Stimulated activated effector memory CD8-positive, alpha-beta T cell treated with anti-CD3 and anti-CD28 coated beads, Interleukin-12 subunit alpha, Interleukin-12 subunit beta, amount 100 ng/mL, for 72 hours (primary cell): ENCODE data around the gene BRSK2.
A peak's percentile ranks its signal among the peaks of the same experiment; 100 is the strongest.

Source experiments
- ATAC-seq: fragments of 150-1000 bp; cut with Tn5 transposase; 2 replicates; pipeline ENCODE4 v1.10.0; 2021
- DNase-seq, 2 donors: peaks; one replicate each; pipeline ENCODE4 v3.0.0; 2021 to 2022; ENCODE audit warnings: low spot score in 2 of 2
- H3K27ac Mint-ChIP-seq: one replicate; pipeline ENCODE4 v1.8.0; 2022; ENCODE audit warnings: mild to moderate bottlenecking, mixed read lengths
- H3K36me3 Mint-ChIP-seq: one replicate; pipeline ENCODE4 v1.8.0; 2022; ENCODE audit warnings: mild to moderate bottlenecking, mixed read lengths
- H3K4me1 Mint-ChIP-seq: one replicate; pipeline ENCODE4 v1.8.0; 2022; ENCODE audit warnings: mixed read lengths
- H3K4me3 Mint-ChIP-seq: one replicate; pipeline ENCODE4 v1.8.0; 2022; ENCODE audit warnings: mild to moderate bottlenecking, mixed read lengths
- H3K9me3 Mint-ChIP-seq: one replicate; pipeline ENCODE4 v1.8.0; 2022; ENCODE audit warnings: mixed read lengths

The BRSK2 gene

GRCh38 chr11:1449490-1450243, 59.9 kb downstream of the BRSK2 start:
- Mint-ChIP-seq H3K9me3 (no peaks in the 10 kb centered on the region), H3K36me3 (peaks cover 5% of the 10 kb centered on the region), H3K4me1 (no peaks in the 10 kb centered on the region), H3K4me3 (no peak overlapping the region), H3K27ac (no peak overlapping the region)
- ATAC-seq (no peak), DNase-seq (no peak)

GRCh38 chr11:1450344-1450875, 60.7 kb downstream of the BRSK2 start:
- Mint-ChIP-seq H3K27ac (no peak overlapping the region), H3K36me3 (peaks cover 5% of the 10 kb centered on the region), H3K4me3 (no peak overlapping the region), H3K4me1 (no peaks in the 10 kb centered on the region), H3K9me3 (no peaks in the 10 kb centered on the region)
- DNase-seq (no peak), ATAC-seq (no peak)

- no peak for ATAC-seq
- no peak for DNase-seq
- no peaks in the 10 kb centered on the region for H3K9me3 Mint-ChIP-seq
- H3K36me3 Mint-ChIP-seq = peaks cover 5% of the 10 kb centered on the region
- no peak overlapping the region for H3K4me3 Mint-ChIP-seq
- no peaks in the 10 kb centered on the region for H3K4me1 Mint-ChIP-seq
- H3K27ac Mint-ChIP-seq = no peak overlapping the region
Measured at GRCh38 chr11:1450949-1451710, 61.4 kb downstream of the BRSK2 start.

GRCh38 chr11:1451781-1452470, 62.2 kb downstream of the BRSK2 start:
- Mint-ChIP-seq H3K4me3 (no peak overlapping the region), H3K36me3 (peaks cover 5% of the 10 kb centered on the region), H3K4me1 (no peaks in the 10 kb centered on the region), H3K9me3 (no peaks in the 10 kb centered on the region), H3K27ac (no peak overlapping the region)
- DNase-seq (no peak), ATAC-seq (no peak)

GRCh38 chr11:1452744-1453143, 63.0 kb downstream of the BRSK2 start:
- peaks cover 5% of the 10 kb centered on the region for H3K36me3 Mint-ChIP-seq
- DNase-seq = no peak
- no peak overlapping the region for H3K4me3 Mint-ChIP-seq
- no peak overlapping the region for H3K27ac Mint-ChIP-seq
- no peak for ATAC-seq
- no peaks in the 10 kb centered on the region for H3K9me3 Mint-ChIP-seq
- H3K4me1 Mint-ChIP-seq = no peaks in the 10 kb centered on the region

GRCh38 chr11:1453611-1454034, 63.9 kb downstream of the BRSK2 start:
- H3K27ac Mint-ChIP-seq = no peak overlapping the region
- no peaks in the 10 kb centered on the region for H3K9me3 Mint-ChIP-seq
- no peaks in the 10 kb centered on the region for H3K4me1 Mint-ChIP-seq
- peaks cover 5% of the 10 kb centered on the region for H3K36me3 Mint-ChIP-seq
- DNase-seq (peak in 1 of 2 donors; percentile 18), ATAC-seq (peak; percentile 75)
- H3K4me3 Mint-ChIP-seq = no peak overlapping the region

- DNase-seq (no peak), ATAC-seq (no peak)
- no peaks in the 10 kb centered on the region for H3K9me3 Mint-ChIP-seq
- no peak overlapping the region for H3K4me3 Mint-ChIP-seq
- no peaks in the 10 kb centered on the region for H3K4me1 Mint-ChIP-seq
- H3K36me3 Mint-ChIP-seq = peaks cover 5% of the 10 kb centered on the region
- H3K27ac Mint-ChIP-seq = no peak overlapping the region
Measured at GRCh38 chr11:1454576-1454975, 64.8 kb downstream of the BRSK2 start.

- Mint-ChIP-seq H3K27ac (no peak overlapping the region), H3K36me3 (peaks cover 5% of the 10 kb centered on the region), H3K4me3 (no peak overlapping the region), H3K4me1 (no peaks in the 10 kb centered on the region), H3K9me3 (no peaks in the 10 kb centered on the region)
- DNase-seq (no peak), ATAC-seq (no peak)
Measured at GRCh38 chr11:1455032-1455762, 65.5 kb downstream of the BRSK2 start.

- Mint-ChIP-seq H3K4me1 (no peaks in the 10 kb centered on the region), H3K9me3 (no peaks in the 10 kb centered on the region), H3K4me3 (no peak overlapping the region), H3K27ac (peak overlapping the region; percentile 34), H3K36me3 (peaks cover 5% of the 10 kb centered on the region)
- ATAC-seq = no peak
- DNase-seq = no peak
Measured at GRCh38 chr11:1455763-1456060, 66.0 kb downstream of the BRSK2 start.

- Mint-ChIP-seq H3K9me3 (no peaks in the 10 kb centered on the region), H3K4me1 (no peaks in the 10 kb centered on the region), H3K36me3 (peaks cover 5% of the 10 kb centered on the region), H3K4me3 (no peak overlapping the region), H3K27ac (peak overlapping the region; percentile 34)
- no peak for ATAC-seq
- DNase-seq = no peak
Measured at GRCh38 chr11:1456176-1456575, 66.4 kb downstream of the BRSK2 start.

GRCh38 chr11:1456596-1457325, 67.0 kb downstream of the BRSK2 start:
- Mint-ChIP-seq H3K4me3 (no peak overlapping the region), H3K4me1 (no peaks in the 10 kb centered on the region), H3K9me3 (no peaks in the 10 kb centered on the region), H3K27ac (no peak overlapping the region), H3K36me3 (peaks cover 4% of the 10 kb centered on the region)
- no peak for DNase-seq
- ATAC-seq = no peak

- DNase-seq (no peak), ATAC-seq (no peak)
- no peak overlapping the region for H3K27ac Mint-ChIP-seq
- no peaks in the 10 kb centered on the region for H3K4me1 Mint-ChIP-seq
- H3K36me3 Mint-ChIP-seq = no peaks in the 10 kb centered on the region
- H3K4me3 Mint-ChIP-seq = no peak overlapping the region
- H3K9me3 Mint-ChIP-seq = no peaks in the 10 kb centered on the region
Measured at GRCh38 chr11:1457326-1457680, 67.6 kb downstream of the BRSK2 start.

GRCh38 chr11:1457856-1458255, 68.1 kb downstream of the BRSK2 start:
- Mint-ChIP-seq H3K4me3 (no peak overlapping the region), H3K4me1 (no peaks in the 10 kb centered on the region), H3K9me3 (no peaks in the 10 kb centered on the region), H3K36me3 (no peaks in the 10 kb centered on the region), H3K27ac (no peak overlapping the region)
- no peak for ATAC-seq
- DNase-seq = no peak

- Mint-ChIP-seq H3K36me3 (no peaks in the 10 kb centered on the region), H3K27ac (no peak overlapping the region), H3K9me3 (no peaks in the 10 kb centered on the region), H3K4me1 (no peaks in the 10 kb centered on the region), H3K4me3 (no peak overlapping the region)
- DNase-seq = no peak
- ATAC-seq = no peak
Measured at GRCh38 chr11:1458340-1459218, 68.8 kb downstream of the BRSK2 start.
